Measurements from ENCODE around the gene FOXR2. TPM values are rescaled to one million over a fixed set of nuclear protein-coding genes. Genes with fewer than 3 reads are reported as not detected.

FOXR2 gene
- total RNA-seq, 1 donor from 2014 or later: not detected

DNA sequence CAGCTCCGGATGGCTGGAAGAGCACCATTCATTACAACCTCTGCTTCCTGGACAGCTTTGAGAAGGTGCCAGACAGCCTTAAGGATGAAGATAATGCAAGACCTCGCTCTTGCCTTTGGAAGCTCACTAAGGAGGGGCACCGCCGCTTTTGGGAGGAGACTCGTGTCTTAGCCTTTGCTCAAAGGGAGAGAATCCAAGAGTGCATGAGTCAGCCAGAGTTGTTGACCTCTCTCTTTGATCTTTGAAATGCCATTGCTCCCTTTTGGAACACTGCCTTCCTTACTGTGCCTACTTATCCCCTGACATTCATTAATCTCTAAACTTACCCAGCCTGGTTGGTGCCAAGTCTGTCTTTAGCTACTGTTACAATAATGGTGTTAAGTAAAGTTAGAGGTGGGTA, 1.2 kb downstream of the FOXR2 start:
- peak; percentile 59 for DNase-seq (ENCODE audit: low read depth)
- no peak overlapping the region for H3K4me3 ChIP-seq (ENCODE audit: low read depth, low read length)
- TF ChIP-seq, protein P1, sequence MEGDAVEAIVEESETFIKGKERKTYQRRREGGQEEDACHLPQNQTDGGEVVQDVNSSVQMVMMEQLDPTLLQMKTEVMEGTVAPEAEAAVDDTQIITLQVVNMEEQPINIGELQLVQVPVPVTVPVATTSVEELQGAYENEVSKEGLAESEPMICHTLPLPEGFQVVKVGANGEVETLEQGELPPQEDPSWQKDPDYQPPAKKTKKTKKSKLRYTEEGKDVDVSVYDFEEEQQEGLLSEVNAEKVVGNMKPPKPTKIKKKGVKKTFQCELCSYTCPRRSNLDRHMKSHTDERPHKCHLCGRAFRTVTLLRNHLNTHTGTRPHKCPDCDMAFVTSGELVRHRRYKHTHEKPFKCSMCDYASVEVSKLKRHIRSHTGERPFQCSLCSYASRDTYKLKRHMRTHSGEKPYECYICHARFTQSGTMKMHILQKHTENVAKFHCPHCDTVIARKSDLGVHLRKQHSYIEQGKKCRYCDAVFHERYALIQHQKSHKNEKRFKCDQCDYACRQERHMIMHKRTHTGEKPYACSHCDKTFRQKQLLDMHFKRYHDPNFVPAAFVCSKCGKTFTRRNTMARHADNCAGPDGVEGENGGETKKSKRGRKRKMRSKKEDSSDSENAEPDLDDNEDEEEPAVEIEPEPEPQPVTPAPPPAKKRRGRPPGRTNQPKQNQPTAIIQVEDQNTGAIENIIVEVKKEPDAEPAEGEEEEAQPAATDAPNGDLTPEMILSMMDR (conservative IDR thresholded peaks at IDR 0.05; ENCODE audit: low read depth, low read length): no peak

DNA sequence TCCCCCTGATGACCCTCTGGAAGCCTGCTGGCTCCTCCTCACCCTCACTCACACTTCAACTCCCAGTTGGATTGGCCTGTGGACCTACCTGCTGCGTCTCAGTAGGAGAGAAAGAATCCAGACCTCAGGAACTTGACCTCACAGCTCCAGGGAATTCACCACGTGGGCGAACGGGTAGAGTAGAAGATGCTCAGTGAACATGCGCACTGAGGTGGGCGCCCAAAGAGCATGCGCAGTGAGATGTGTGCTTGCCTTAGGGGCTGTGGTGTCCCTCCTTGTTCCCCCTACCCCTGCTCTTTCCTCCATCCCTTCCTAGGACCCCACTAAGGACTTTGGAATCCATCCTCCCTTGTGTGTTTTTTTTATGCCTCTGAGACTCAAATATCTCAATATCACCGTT, 12.9 kb downstream of the FOXR2 start:
- H3K4me3 ChIP-seq (ENCODE audit: low read depth, low read length): no peak overlapping the region
- no peak for DNase-seq (ENCODE audit: low read depth)
- TF ChIP-seq, protein P1 (conservative IDR thresholded peaks at IDR 0.05; ENCODE audit: low read depth, low read length): no peak

DNA sequence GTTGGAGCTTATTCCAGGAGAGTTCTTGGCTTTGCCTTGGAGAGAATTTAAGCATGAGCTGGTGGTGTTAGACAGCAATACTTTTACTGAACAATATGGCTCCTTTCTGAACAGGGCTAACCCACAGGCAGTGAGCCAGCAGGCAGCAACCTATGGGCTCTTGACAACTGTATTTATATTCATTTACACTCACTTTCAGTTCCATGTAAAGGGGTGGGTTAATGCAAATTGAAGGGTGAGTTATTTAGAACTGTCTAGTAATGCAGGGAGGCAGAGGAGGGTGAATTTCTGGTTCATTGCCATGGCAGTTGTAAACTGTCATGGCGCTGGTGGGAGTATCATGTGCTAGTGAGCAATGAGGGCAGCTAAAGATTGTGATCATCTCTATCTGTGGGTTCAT, 15.7 kb downstream of the FOXR2 start:
- TF ChIP-seq, protein P1 (conservative IDR thresholded peaks at IDR 0.05; ENCODE audit: low read depth, low read length): no peak

DNA sequence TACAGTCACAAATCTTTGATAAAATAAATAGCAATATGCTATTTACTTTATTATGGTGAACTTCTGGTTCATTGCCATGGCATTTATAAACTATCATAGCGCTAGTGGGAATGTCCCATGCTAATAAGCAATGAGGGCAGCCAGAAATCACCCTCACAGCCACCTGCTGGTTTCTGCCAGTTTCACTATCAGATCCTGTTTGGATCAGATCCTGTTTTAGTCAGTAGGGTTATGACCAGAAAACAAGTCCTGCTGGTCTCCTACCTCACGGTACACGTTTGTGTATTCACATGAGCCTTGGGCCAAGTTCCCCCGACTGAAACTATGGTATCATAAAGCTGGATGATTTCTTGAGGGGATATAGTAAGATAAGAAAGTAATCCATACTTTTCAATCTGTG, 17.7 kb downstream of the FOXR2 start:
- no peak for DNase-seq (ENCODE audit: low read depth)
- H3K4me3 ChIP-seq (ENCODE audit: low read depth, low read length): no peak overlapping the region
- TF ChIP-seq, protein P1 (conservative IDR thresholded peaks at IDR 0.05; ENCODE audit: low read depth, low read length): peak; percentile 18

More for the DNA sequence above, 15.7 kb downstream of the FOXR2 start:
- no peak overlapping the region for H3K4me3 ChIP-seq (ENCODE audit: low read depth, low read length)
- no peak for DNase-seq (ENCODE audit: low read depth)

DNA sequence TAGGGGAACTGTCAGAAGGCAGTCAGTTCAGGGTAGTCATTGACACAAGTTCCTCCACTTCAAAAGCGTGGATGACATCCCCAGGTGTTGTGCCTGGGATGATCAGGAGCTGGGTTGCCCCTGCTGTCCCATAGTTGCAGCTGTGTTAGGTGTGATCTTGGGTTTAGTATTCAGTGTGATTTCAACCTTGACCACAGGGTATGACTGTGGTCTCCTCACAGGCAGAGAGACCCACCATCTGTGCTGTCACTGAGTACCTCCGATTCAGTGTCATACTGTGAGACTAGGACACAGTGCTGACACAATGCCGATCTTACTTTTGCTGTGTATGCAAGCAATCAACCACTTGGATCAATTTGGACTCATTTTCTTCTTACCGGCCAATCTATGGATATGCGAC, 25.2 kb downstream of the FOXR2 start:
- no peak for DNase-seq (ENCODE audit: low read depth)
- TF ChIP-seq, protein P1 (conservative IDR thresholded peaks at IDR 0.05; ENCODE audit: low read depth, low read length): no peak
- no peak overlapping the region for H3K4me3 ChIP-seq (ENCODE audit: low read depth, low read length)

DNA sequence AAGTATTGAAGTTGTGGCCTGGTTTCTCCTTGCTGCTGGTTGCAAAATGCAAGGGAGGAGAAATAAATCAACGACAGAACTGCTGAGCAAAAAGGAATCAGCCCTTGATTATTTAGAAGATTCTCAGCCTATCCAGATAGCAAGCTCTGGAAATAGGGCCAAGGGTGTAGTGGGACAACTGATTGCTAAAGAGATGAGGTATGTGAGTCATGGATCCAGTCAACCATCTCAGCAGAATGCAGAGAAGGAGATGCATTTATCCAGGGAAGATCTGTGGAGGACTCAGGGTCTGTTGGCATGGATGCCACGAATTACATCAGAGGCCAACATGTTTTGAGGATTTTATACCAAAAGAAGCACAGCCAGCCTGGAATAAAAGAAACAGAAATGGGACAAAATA, 36.7 kb downstream of the FOXR2 start:
- H3K4me3 ChIP-seq (ENCODE audit: low read depth, low read length): no peak overlapping the region
- DNase-seq (ENCODE audit: low read depth): peak; percentile 45
- TF ChIP-seq, protein P1 (conservative IDR thresholded peaks at IDR 0.05; ENCODE audit: low read depth, low read length): no peak

DNA sequence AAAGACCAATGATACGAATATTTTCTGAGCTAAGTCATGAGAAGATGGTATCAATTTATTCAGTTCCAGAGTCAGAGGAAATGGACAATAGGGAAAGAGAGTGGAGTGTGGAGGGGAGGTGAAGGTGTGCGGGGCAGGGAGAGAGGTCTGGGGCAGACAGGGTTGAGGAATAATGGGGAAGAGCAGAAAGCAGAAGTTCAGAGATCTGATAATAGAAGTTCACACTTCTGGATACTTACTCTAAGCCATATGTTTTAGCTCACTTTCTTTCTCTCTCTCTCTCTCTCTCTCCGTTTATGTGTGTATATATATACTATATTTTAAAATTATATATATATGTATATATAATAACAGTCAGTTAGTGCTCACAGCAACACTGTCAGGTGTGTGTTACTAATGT, 40.4 kb downstream of the FOXR2 start:
- no peak overlapping the region for H3K4me3 ChIP-seq (ENCODE audit: low read depth, low read length)
- no peak for DNase-seq (ENCODE audit: low read depth)
- TF ChIP-seq, protein P1 (conservative IDR thresholded peaks at IDR 0.05; ENCODE audit: low read depth, low read length): no peak
